IMR-90 (cell line): ENCODE data around the gene ACSL3. TPM values are rescaled to one million over a fixed set of nuclear protein-coding genes. Genes with fewer than 3 reads are reported as not detected.
A peak's percentile ranks its signal among the peaks of the same experiment; 100 is the strongest.

Source experiments
- ATAC-seq: fragments of 200-7000 bp; cut with Tn5 transposase; 2 replicates; pipeline ENCODE4 v1.9.1; 2020; ENCODE audit warnings: low read depth, mild to moderate bottlenecking, moderate library complexity
- BruUV-seq: library from RNA; stranded (reverse); fragments of 400-500 nt; replicated peaks from 2 replicates; lab custom pipeline; 2021; lab: Mats Ljungman, UMichigan
- CTCF ChIA-PET: fragments of 300-600 bp; formaldehyde crosslinking; extraction: SDS; loops from one replicate; lab custom pipeline; 2021; ENCODE audit warnings: antibody characterized with exemption; lab: Yijun Ruan, JAX
- POLR2A ChIA-PET: fragments of 300-600 bp; sonication (Branson Sonifier 250); formaldehyde crosslinking; loops from one replicate; lab custom pipeline; 2022; ENCODE audit warnings: antibody characterized with exemption; ENCODE audit not compliant: unreplicated experiment; lab: Charles Lee
- DNase-seq: peaks from one replicate; pipeline ENCODE4 v3.0.0; 2013
- H2AFZ ChIP-seq: replicated peaks from 2 replicates; pipeline ENCODE3; 2013; ENCODE audit warnings: low read length, mild to moderate bottlenecking; ENCODE audit not compliant: poor library complexity
- H2AK5ac ChIP-seq: 2 replicates; pipeline ENCODE4 v1.6.1; 2013; ENCODE audit warnings: low read depth, low read length, inconsistent platforms
- H2AK9ac ChIP-seq: replicated peaks from 2 replicates; pipeline ENCODE3; 2013; ENCODE audit warnings: mild to moderate bottlenecking, low read depth, low read length, moderate library complexity; ENCODE audit not compliant: poor library complexity
- H2BK120ac ChIP-seq: 2 replicates; pipeline ENCODE4 v1.6.1; 2013; ENCODE audit warnings: low read depth, low read length, inconsistent platforms
- H2BK15ac ChIP-seq: 3 replicates; pipeline ENCODE4 v1.6.1; 2013; ENCODE audit warnings: low read depth, low read length, inconsistent platforms
- H2BK20ac ChIP-seq: 2 replicates; pipeline ENCODE4 v1.6.1; 2013; ENCODE audit warnings: low read depth, mild to moderate bottlenecking, inconsistent platforms, low read length, moderate library complexity
- H2BK5ac ChIP-seq: 2 replicates; pipeline ENCODE4 v1.6.1; 2013; ENCODE audit warnings: mild to moderate bottlenecking, low read depth, low read length, inconsistent platforms; ENCODE audit not compliant: poor library complexity, severe bottlenecking
- H3K14ac ChIP-seq: replicated peaks from 2 replicates; pipeline ENCODE4 v1.6.1; 2013; ENCODE audit warnings: low read depth, low read length, inconsistent platforms
- H3K18ac ChIP-seq: 2 replicates; pipeline ENCODE4 v1.6.1; 2013; ENCODE audit warnings: low read depth, low read length, control low read depth
- H3K23ac ChIP-seq: 2 replicates; pipeline ENCODE4 v1.6.1; 2013; ENCODE audit warnings: low read depth, low read length, inconsistent platforms
- H3K27ac ChIP-seq: 2 replicates; pipeline ENCODE4 v1.5.1; 2013; ENCODE audit warnings: mild to moderate bottlenecking, control low read depth, low read length; ENCODE audit not compliant: insufficient read depth
- H3K27me3 ChIP-seq: 2 replicates; pipeline ENCODE4 v1.6.1; 2013; ENCODE audit warnings: low read length; ENCODE audit not compliant: control insufficient read depth, insufficient read depth
- H3K36me3 ChIP-seq: 2 replicates; pipeline ENCODE4 v1.6.1; 2013; ENCODE audit warnings: low read length, mixed read lengths; ENCODE audit not compliant: control insufficient read depth, insufficient read depth
- H3K4ac ChIP-seq: 2 replicates; pipeline ENCODE4 v1.6.1; 2013; ENCODE audit warnings: low read depth, low read length, inconsistent platforms
- H3K4me1 ChIP-seq: 2 replicates; pipeline ENCODE4 v1.6.1; 2013; ENCODE audit warnings: low read length, mixed read lengths; ENCODE audit not compliant: control insufficient read depth, insufficient read depth
- H3K4me2 ChIP-seq: 2 replicates; pipeline ENCODE4 v1.6.1; 2013; ENCODE audit warnings: low read depth, mild to moderate bottlenecking, control low read depth, low read length, moderate library complexity
- H3K4me3 ChIP-seq: 2 replicates; pipeline ENCODE4 v1.5.1; 2013; ENCODE audit warnings: low read depth, mild to moderate bottlenecking, control low read depth, low read length, moderate library complexity; ENCODE audit not compliant: insufficient read depth
- H3K56ac ChIP-seq: 2 replicates; pipeline ENCODE4 v1.6.1; 2013; ENCODE audit warnings: low read length, inconsistent platforms; ENCODE audit not compliant: insufficient read depth; ENCODE audit errors: extremely low read depth
- H3K79me1 ChIP-seq, 2 experiments: 2 replicates each; pipeline ENCODE4 v1.6.1; 2013; ENCODE audit warnings: low read length in 2 of 2, inconsistent platforms in 1 of 2, low read depth in 1 of 2
- H3K9ac ChIP-seq: 2 replicates; pipeline ENCODE4 v1.6.1; 2013; ENCODE audit warnings: low read depth, low read length, control low read depth
- H3K9me1 ChIP-seq: 2 replicates; pipeline ENCODE4 v1.6.1; 2013; ENCODE audit warnings: low read length, inconsistent platforms; ENCODE audit not compliant: insufficient read depth
- H3K9me3 ChIP-seq: 2 replicates; pipeline ENCODE4 v1.6.1; 2013; ENCODE audit warnings: low read length; ENCODE audit not compliant: control insufficient read depth, insufficient read depth
- H4K20me1 ChIP-seq: 2 replicates; pipeline ENCODE4 v1.6.1; 2013; ENCODE audit warnings: low read length, inconsistent platforms; ENCODE audit not compliant: insufficient read depth
- H4K5ac ChIP-seq: 2 replicates; pipeline ENCODE4 v1.6.1; 2013; ENCODE audit warnings: mild to moderate bottlenecking, low read depth, low read length, control low read depth
- H4K8ac ChIP-seq, 2 experiments: 2 replicates each; pipeline ENCODE4 v1.6.1; 2013; ENCODE audit warnings: low read depth in 2 of 2, low read length in 2 of 2, control low read depth in 1 of 2, inconsistent platforms in 1 of 2
- H4K91ac ChIP-seq: 2 replicates; pipeline ENCODE4 v1.6.1; 2013; ENCODE audit warnings: low read depth, low read length, inconsistent platforms; ENCODE audit not compliant: insufficient read depth
- CEBPB ChIP-seq: IDR thresholded peaks from 2 replicates; pipeline ENCODE4 v1.6.1; 2012; ENCODE audit warnings: low read depth, low read length, improper control_type of control experiment
- MAFK ChIP-seq: IDR thresholded peaks from 2 replicates; pipeline ENCODE4 v1.6.1; 2012; ENCODE audit warnings: low read depth, low read length, improper control_type of control experiment
- WGBS, 2 experiments: methylation state at CpG; one replicate each; pipeline versions ENCODE4 v1.1.5 to v1.1.7; 2013; ENCODE audit warnings: missing lambda C conversion rate in 2 of 2; ENCODE audit not compliant: insufficient read length in 1 of 2; ENCODE audit errors: extremely low coverage in 2 of 2; 5-methylcytosine and 5-hydroxymethylcytosine counted together
- dilution Hi-C: fragments of 300-500 bp; cut with HindIII; formaldehyde crosslinking; loops from one replicate; pipeline ENCODE4 v1.14.3; 2018; ENCODE audit warnings: low sequenced_read_pairs; ENCODE audit not compliant: unreplicated experiment
- in situ Hi-C: fragments of 300-500 bp; cut with MboI; formaldehyde crosslinking; loops from 3 replicates; pipeline ENCODE4 v1.14.3; 2019; ENCODE audit warnings: low sequenced_read_pairs, inconsistent platforms, mixed read lengths
- intact Hi-C: fragments of 100-400 bp; cut with micrococcal nuclease; formaldehyde crosslinking; loops from 2 replicates; pipeline ENCODE4 v1.10.0; 2022
- polyA plus RNA-seq, 3 experiments: library from polyadenylated mRNA; depleted of rRNA; stranded (reverse); fragments of >200 nt; gene quantifications; 2 replicates each; pipeline ENCODE4 v1.2.3, GENCODE V29; 2012; ENCODE audit warnings: low replicate concordance in 1 of 3
- total RNA-seq: library from RNA; depleted of rRNA; stranded (reverse); fragments of >200 nt; gene quantifications from 2 replicates; pipeline ENCODE4 v1.2.3, GENCODE V29; 2012

ACSL3 gene
- total and polyA plus RNA-seq, 2 of the 4 experiments (the other 2 are of a cell fraction): 31.0 to 84.2 TPM

GRCh38 chr2:222939979-222940378, 79.1 kb downstream of the ACSL3 start:
- no peak for ATAC-seq
- WGBS, 2 experiments: no CpG with 5 or more reads among the region's 2 CpGs
- H4K91ac ChIP-seq: no peak overlapping the region
- H4K8ac ChIP-seq: no peak overlapping the region
- no peak overlapping the region for H2BK15ac ChIP-seq
- H3K4me2 ChIP-seq: no peak overlapping the region
- no peak overlapping the region for H2AK5ac ChIP-seq
- CTCF ChIA-PET: interaction anchor here (0.6 to 1.9 kb wide), 6 partner anchors 9 to 232 kb away, joined by 3 to 9 read pairs (median 6); no protein-coding TSS in a partner anchor
- intact Hi-C loops: loop anchor here (1.0 to 5.0 kb wide), 6 partner anchors 25 to 284 kb away; partner anchors contain the start of genes ACSL3 and FARSB
- no peak overlapping the region for H3K18ac ChIP-seq
- dilution Hi-C loops: no loop called here
- no peak overlapping the region for H2BK5ac ChIP-seq
- H2BK20ac ChIP-seq: no peak overlapping the region
- no peak overlapping the region for H3K9ac ChIP-seq
- H3K27ac ChIP-seq: no peak overlapping the region; the same call in 1 of the 2 replicates
- H4K5ac ChIP-seq: no peak overlapping the region
- POLR2A ChIA-PET: no interaction called here
- no peak overlapping the region for H3K23ac ChIP-seq
- no peak overlapping the region for H3K14ac ChIP-seq
- no peak overlapping the region for H2AK9ac ChIP-seq
- peaks cover 7 to 30% of the 10 kb centered on the region in 2 experiments; a peak in 3 of 4 replicates for H3K79me1 ChIP-seq
- in situ Hi-C loops: loop anchor here (10.0 kb wide), 1 partner anchor 245 kb away; no protein-coding TSS in a partner anchor
- H2AFZ ChIP-seq: no peak overlapping the region
- H3K4me3 ChIP-seq: no peak overlapping the region
- H3K36me3 ChIP-seq: peaks cover 16% of the 10 kb centered on the region
- H3K27me3 ChIP-seq: no peaks in the 10 kb centered on the region
- no peak overlapping the region for H3K56ac ChIP-seq
- no peak overlapping the region for H2BK120ac ChIP-seq
- peaks cover 7% of the 10 kb centered on the region for H3K4me1 ChIP-seq
- H4K20me1 ChIP-seq: peaks cover 7% of the 10 kb centered on the region
- H3K9me3 ChIP-seq: no peaks in the 10 kb centered on the region
- DNase-seq: no peak
- no peak overlapping the region for H3K4ac ChIP-seq
- no TSS peak for BruUV-seq
- peak; percentile 67 for TF ChIP-seq CEBPB
- no peak for TF ChIP-seq MAFK
- H3K9me1 ChIP-seq: no peaks in the 10 kb centered on the region
